SJCRH30 (cell line): Measurements from ENCODE around the gene MX1. TPM values are rescaled to one million over a fixed set of nuclear protein-coding genes. Genes with fewer than 3 reads are reported as not detected.

Experiments used
- DNase-seq, 2 experiments: peaks; one replicate each; pipeline ENCODE4 v3.0.0-alpha.2; 2015 to 2020
- H3K27ac ChIP-seq: fragments of 250-450 bp; sonication (Bioruptor Pico); 2 replicates; pipeline ENCODE4 v1.5.1; 2020; ENCODE audit warnings: mild to moderate bottlenecking, moderate library complexity
- H3K27me3 ChIP-seq: fragments of 250-450 bp; sonication (Bioruptor Pico); 2 replicates; pipeline ENCODE4 v1.5.1; 2020; ENCODE audit warnings: mild to moderate bottlenecking, moderate library complexity
- H3K36me3 ChIP-seq: fragments of 250-450 bp; sonication (Bioruptor Pico); 2 replicates; pipeline ENCODE4 v1.5.1; 2020; ENCODE audit warnings: mild to moderate bottlenecking, moderate library complexity
- H3K4me1 ChIP-seq: fragments of 250-450 bp; sonication (Bioruptor Pico); 2 replicates; pipeline ENCODE4 v1.5.1; 2020; ENCODE audit warnings: mild to moderate bottlenecking, moderate library complexity
- H3K4me3 ChIP-seq: fragments of 250-450 bp; sonication (Bioruptor Pico); 2 replicates; pipeline ENCODE4 v1.5.1; 2020; ENCODE audit warnings: mild to moderate bottlenecking, moderate library complexity
- H3K9me3 ChIP-seq: fragments of 250-450 bp; sonication (Bioruptor Pico); replicated peaks from 2 replicates; pipeline ENCODE4 v1.5.1; 2020; ENCODE audit warnings: mild to moderate bottlenecking, moderate library complexity
- total RNA-seq: library from RNA; depleted of rRNA; stranded (reverse); fragments of >200 nt; shearing (Covaris generic); gene quantifications from 2 replicates; pipeline ENCODE4 v1.2.3, GENCODE V29; 2014; rRNA removed

The MX1 gene, protein sequence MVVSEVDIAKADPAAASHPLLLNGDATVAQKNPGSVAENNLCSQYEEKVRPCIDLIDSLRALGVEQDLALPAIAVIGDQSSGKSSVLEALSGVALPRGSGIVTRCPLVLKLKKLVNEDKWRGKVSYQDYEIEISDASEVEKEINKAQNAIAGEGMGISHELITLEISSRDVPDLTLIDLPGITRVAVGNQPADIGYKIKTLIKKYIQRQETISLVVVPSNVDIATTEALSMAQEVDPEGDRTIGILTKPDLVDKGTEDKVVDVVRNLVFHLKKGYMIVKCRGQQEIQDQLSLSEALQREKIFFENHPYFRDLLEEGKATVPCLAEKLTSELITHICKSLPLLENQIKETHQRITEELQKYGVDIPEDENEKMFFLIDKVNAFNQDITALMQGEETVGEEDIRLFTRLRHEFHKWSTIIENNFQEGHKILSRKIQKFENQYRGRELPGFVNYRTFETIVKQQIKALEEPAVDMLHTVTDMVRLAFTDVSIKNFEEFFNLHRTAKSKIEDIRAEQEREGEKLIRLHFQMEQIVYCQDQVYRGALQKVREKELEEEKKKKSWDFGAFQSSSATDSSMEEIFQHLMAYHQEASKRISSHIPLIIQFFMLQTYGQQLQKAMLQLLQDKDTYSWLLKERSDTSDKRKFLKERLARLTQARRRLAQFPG
- total RNA-seq = not detected in 2 replicates

DNA sequence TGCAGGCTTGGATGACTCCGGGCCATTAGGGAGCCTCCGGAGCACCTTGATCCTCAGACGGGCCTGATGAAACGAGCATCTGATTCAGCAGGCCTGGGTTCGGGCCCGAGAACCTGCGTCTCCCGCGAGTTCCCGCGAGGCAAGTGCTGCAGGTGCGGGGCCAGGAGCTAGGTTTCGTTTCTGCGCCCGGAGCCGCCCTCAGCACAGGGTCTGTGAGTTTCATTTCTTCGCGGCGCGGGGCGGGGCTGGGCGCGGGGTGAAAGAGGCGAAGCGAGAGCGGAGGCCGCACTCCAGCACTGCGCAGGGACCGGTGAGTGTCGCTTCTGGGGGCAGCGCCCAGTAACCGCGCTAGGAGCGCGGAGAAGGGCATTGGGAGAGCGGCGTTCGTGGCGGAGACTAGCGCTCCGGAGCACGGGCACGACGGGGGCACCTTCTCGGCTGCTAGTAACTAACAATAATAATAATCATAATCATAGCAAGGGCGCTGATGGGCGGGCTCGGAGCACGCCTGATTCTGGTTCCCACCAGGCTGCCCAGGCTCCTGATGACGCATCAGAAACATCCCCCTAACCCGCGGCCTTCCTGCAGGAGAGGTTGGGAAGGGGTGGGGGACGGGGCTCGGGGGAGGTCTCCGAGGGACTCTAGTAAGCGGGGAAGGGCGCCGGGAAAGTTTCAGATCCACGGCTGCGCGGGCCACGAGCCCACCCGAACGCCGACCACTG lies at the start of gene MX1:
Gene MX1, plus strand, starts transcription at position 286 of the 722 bp plus-strand sequence. CDS start 5,832 bp downstream, outside the sequence.
- Histone ChIP-seq H3K9me3 (no peaks in the 10 kb centered on the region), H3K4me3 (no peak within 1 kb of the TSS), H3K27ac (no peak within 1 kb of the TSS), H3K27me3 (no peaks in the 10 kb centered on the region), H3K4me1 (no peaks in the 10 kb centered on the region), H3K36me3 (no peaks in the 10 kb centered on the region)
- no peak for DNase-seq

DNA sequence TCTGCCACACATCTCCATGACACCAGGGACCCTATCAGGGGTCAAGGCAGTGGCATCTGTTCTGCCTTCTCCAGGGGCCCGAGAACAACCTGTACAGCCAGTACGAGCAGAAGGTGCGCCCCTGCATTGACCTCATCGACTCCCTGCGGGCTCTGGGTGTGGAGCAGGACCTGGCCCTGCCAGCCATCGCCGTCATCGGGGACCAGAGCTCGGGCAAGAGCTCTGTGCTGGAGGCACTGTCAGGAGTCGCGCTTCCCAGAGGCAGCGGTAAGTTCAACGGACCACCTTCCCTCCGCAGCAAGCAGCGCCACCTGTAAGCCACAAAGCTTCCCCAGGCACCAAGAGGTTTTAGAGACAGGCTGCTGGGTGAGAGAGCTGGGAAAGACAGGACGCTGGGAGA lies 48.3 kb upstream of the MX1 start:
- Histone ChIP-seq H3K27me3 (peaks cover 4% of the 10 kb centered on the region; the same call in 1 of the 2 replicates), H3K4me1 (no peaks in the 10 kb centered on the region), H3K4me3 (no peak overlapping the region), H3K36me3 (no peaks in the 10 kb centered on the region), H3K9me3 (no peaks in the 10 kb centered on the region), H3K27ac (no peak overlapping the region)
- DNase-seq = no peak

- H3K9me3 ChIP-seq = no peaks in the 10 kb centered on the region
- H3K27me3 ChIP-seq = peaks cover 4% of the 10 kb centered on the region; the same call in 1 of the 2 replicates
- H3K36me3 ChIP-seq = no peaks in the 10 kb centered on the region
- H3K4me3 ChIP-seq = no peak overlapping the region
- no peaks in the 10 kb centered on the region for H3K4me1 ChIP-seq
- H3K27ac ChIP-seq = no peak overlapping the region
- DNase-seq = no peak
Measured at GRCh38 chr21:41378849-41379248, 47.2 kb upstream of the MX1 start.

GRCh38 chr21:41379901-41380300 lies 46.1 kb upstream of the MX1 start:
- H3K27me3 ChIP-seq = peaks cover 4% of the 10 kb centered on the region; the same call in 1 of the 2 replicates
- no peaks in the 10 kb centered on the region for H3K9me3 ChIP-seq
- no peaks in the 10 kb centered on the region for H3K4me1 ChIP-seq
- no peak overlapping the region for H3K4me3 ChIP-seq
- no peak overlapping the region for H3K27ac ChIP-seq
- DNase-seq = no peak
- H3K36me3 ChIP-seq = no peaks in the 10 kb centered on the region

DNA sequence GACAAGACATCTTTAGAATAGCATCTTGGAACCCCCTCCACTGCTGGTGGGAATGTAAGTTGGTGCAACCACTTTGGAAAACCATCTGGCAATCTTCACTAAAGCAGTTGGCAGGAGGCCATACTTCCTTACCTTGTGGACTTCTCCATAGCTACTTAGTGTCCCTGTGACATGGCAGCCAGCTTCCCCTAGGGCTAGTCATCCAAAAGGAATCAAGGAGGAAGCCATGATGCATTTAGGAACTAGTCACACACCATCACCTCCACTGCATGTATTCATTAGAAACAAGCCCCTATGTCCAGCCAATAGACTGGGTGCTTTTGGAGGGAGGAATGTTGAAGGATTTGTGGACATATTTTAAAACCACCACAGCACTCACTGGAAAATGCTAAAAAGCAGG lies 44.3 kb upstream of the MX1 start:
- no peak overlapping the region for H3K4me3 ChIP-seq
- H3K27me3 ChIP-seq = peaks cover 4% of the 10 kb centered on the region; the same call in 1 of the 2 replicates
- no peaks in the 10 kb centered on the region for H3K36me3 ChIP-seq
- no peak for DNase-seq
- H3K4me1 ChIP-seq = no peaks in the 10 kb centered on the region
- H3K27ac ChIP-seq = no peak overlapping the region
- H3K9me3 ChIP-seq = no peaks in the 10 kb centered on the region

- no peaks in the 10 kb centered on the region for H3K4me1 ChIP-seq
- no peaks in the 10 kb centered on the region for H3K36me3 ChIP-seq
- H3K27ac ChIP-seq = no peak overlapping the region
- no peak for DNase-seq
- H3K27me3 ChIP-seq = peaks cover 3% of the 10 kb centered on the region
- no peaks in the 10 kb centered on the region for H3K9me3 ChIP-seq
- no peak overlapping the region for H3K4me3 ChIP-seq
Measured at GRCh38 chr21:41387042-41387819, 38.8 kb upstream of the MX1 start.

DNA sequence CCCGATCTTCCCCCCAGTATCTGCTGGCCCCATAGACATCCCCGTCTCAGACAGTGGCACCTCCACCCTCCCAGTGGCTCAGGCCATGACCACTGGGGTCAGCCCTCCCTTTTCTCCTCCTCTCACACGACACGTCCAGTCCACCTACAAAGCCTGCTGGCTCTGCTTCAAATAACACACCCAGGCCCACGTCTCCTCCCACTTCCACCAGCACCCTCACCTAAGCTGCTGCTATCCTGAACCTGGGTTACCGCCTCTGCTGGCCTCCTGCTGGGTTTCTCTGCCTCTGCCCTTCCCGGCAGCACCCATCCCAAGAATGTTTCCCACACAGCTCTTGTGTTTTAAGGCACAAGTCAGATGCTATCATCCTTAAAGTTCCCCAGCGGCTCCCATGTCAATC lies 38.2 kb upstream of the MX1 start:
- H3K4me3 ChIP-seq = no peak overlapping the region
- no peaks in the 10 kb centered on the region for H3K9me3 ChIP-seq
- no peak overlapping the region for H3K27ac ChIP-seq
- DNase-seq = no peak
- H3K27me3 ChIP-seq = peaks cover 3% of the 10 kb centered on the region
- no peaks in the 10 kb centered on the region for H3K4me1 ChIP-seq
- no peaks in the 10 kb centered on the region for H3K36me3 ChIP-seq

GRCh38 chr21:41388259-41388658 lies 37.8 kb upstream of the MX1 start:
- Histone ChIP-seq H3K27ac (no peak overlapping the region), H3K9me3 (no peaks in the 10 kb centered on the region), H3K27me3 (peaks cover 3% of the 10 kb centered on the region), H3K4me1 (no peaks in the 10 kb centered on the region), H3K4me3 (no peak overlapping the region), H3K36me3 (no peaks in the 10 kb centered on the region)
- DNase-seq = no peak

DNA sequence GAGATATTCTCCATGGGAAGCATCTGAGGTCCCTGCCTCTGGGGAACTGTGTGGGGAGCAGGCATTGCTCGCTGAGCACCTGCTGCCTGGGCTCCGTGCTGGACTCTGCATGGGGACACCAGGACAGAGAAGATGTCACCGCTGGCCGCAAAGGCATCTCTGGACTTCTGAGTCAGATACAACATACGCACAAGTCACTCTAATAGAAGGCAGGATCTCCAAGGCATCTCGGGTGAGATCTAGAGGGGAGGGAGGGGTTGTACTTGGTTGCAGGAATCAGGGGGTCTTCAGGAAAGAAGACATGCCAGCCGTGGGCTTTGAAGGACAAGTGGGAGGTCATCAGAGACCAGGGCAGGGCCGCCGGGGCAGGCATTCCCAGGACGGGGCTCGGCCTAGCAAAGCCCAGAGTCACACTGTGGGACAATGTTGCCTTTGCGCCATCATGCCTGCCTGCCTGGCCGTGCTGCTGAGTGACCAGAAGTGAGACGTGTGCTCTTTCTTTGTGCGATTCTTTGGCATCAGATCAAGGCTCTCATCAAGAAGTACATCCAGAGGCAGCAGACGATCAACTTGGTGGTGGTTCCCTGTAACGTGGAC lies 35.9 kb upstream of the MX1 start:
- H3K27ac ChIP-seq = no peak overlapping the region
- no peak for DNase-seq
- H3K36me3 ChIP-seq = no peaks in the 10 kb centered on the region
- H3K9me3 ChIP-seq = no peaks in the 10 kb centered on the region
- H3K4me1 ChIP-seq = no peaks in the 10 kb centered on the region
- peaks cover 3% of the 10 kb centered on the region for H3K27me3 ChIP-seq
- no peak overlapping the region for H3K4me3 ChIP-seq

- Histone ChIP-seq H3K4me3 (no peak overlapping the region), H3K27ac (no peak overlapping the region), H3K9me3 (no peaks in the 10 kb centered on the region), H3K27me3 (no peaks in the 10 kb centered on the region), H3K36me3 (no peaks in the 10 kb centered on the region), H3K4me1 (no peaks in the 10 kb centered on the region)
- DNase-seq = no peak
Measured at GRCh38 chr21:41393876-41394465, 32.1 kb upstream of the MX1 start.

DNA sequence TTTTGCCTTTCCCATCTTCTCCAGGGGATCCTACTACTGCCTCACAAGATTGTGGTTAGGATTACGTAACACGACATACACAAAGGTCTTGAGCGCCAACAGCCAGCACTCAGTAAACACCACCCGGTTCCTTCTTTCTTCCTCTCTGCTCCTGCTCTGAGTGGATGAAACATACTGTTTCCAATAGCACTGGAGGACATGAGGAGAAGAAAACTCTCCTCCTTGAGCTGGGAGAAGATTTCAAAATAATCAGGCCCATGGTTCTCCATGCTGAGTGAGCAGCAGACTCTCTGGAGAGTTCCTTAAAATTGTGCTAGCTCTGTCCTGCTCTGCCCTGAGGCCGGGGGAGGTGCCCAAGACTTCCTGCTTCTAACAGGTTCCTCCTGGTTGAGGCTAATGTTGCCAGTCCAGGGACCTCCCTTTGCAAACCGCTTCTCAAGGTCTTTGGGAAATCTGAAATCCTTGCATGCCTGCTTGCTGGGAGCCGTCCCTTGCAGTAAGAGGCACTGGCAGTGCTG lies 29.4 kb upstream of the MX1 start:
- DNase-seq = no peak
- H3K4me1 ChIP-seq = no peaks in the 10 kb centered on the region
- no peak overlapping the region for H3K27ac ChIP-seq
- no peaks in the 10 kb centered on the region for H3K36me3 ChIP-seq
- H3K27me3 ChIP-seq = no peaks in the 10 kb centered on the region
- no peak overlapping the region for H3K4me3 ChIP-seq
- no peaks in the 10 kb centered on the region for H3K9me3 ChIP-seq

GRCh38 chr21:41397471-41397891 lies 28.6 kb upstream of the MX1 start:
- no peaks in the 10 kb centered on the region for H3K36me3 ChIP-seq
- H3K27ac ChIP-seq = no peak overlapping the region
- H3K4me1 ChIP-seq = no peaks in the 10 kb centered on the region
- no peaks in the 10 kb centered on the region for H3K9me3 ChIP-seq
- no peaks in the 10 kb centered on the region for H3K27me3 ChIP-seq
- H3K4me3 ChIP-seq = no peak overlapping the region
- no peak for DNase-seq

- DNase-seq = no peak
- Histone ChIP-seq H3K27me3 (no peaks in the 10 kb centered on the region), H3K4me3 (no peak overlapping the region), H3K4me1 (no peaks in the 10 kb centered on the region), H3K27ac (no peak overlapping the region), H3K9me3 (no peaks in the 10 kb centered on the region), H3K36me3 (no peaks in the 10 kb centered on the region)
Measured at GRCh38 chr21:41398251-41398650, 27.8 kb upstream of the MX1 start.

GRCh38 chr21:41398831-41399230 lies 27.2 kb upstream of the MX1 start:
- Histone ChIP-seq H3K9me3 (no peaks in the 10 kb centered on the region), H3K4me1 (no peaks in the 10 kb centered on the region), H3K4me3 (no peak overlapping the region), H3K27ac (no peak overlapping the region), H3K36me3 (no peaks in the 10 kb centered on the region), H3K27me3 (no peaks in the 10 kb centered on the region)
- DNase-seq = no peak
